GM21786 (cell line): ENCODE data around the gene OR2H2.

Experiments
- ATAC-seq: cut with Tn5 transposase; IDR thresholded peaks from one replicate; pipeline ENCODE4 v1.9.1; 2021; ENCODE audit not compliant: unreplicated experiment

The OR2H2 gene

GRCh38 chr6:29584821-29585220 is at the start of gene OR2H2:
TSS of gene OR2H2 (plus strand) at chr6:29585121. CDS start at chr6:29587945, 2,824 bp downstream.
- no peak for ATAC-seq

DNA sequence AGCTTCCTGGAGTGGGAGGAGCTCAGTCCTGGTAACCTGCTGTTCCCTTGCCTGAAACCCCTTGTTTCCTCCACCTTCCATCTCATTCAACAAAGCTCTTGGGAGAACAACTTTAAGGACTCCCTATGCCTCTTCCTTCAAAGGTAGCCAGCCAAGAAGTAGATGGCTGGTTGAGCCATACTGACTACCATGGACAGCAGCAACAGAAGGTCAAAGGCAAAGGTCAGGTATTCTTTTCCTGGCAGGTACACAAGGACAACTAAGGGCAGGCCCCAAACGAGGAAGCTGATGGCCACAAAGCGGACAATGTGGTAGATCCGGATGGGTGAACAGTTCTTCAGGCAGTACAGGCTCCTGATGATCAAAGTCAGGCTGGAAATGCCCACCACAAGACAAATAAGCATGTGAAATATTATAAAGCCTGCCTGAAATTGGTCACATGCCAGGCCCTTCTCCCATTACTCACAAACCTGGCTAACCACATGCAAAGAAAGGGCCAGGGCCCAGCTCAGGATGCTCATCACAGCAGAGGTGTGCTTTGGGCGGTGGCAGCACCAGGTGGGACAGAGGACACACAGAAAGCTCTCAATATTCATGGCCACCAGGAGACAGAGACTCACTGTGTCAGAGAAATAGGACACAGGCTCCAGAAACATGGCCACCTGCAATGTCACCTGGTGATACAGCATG is 47.1 kb upstream of the OR2H2 start:
- no peak for ATAC-seq

GRCh38 chr6:29547573-29547972 is 37.3 kb upstream of the OR2H2 start:
- ATAC-seq = no peak

DNA sequence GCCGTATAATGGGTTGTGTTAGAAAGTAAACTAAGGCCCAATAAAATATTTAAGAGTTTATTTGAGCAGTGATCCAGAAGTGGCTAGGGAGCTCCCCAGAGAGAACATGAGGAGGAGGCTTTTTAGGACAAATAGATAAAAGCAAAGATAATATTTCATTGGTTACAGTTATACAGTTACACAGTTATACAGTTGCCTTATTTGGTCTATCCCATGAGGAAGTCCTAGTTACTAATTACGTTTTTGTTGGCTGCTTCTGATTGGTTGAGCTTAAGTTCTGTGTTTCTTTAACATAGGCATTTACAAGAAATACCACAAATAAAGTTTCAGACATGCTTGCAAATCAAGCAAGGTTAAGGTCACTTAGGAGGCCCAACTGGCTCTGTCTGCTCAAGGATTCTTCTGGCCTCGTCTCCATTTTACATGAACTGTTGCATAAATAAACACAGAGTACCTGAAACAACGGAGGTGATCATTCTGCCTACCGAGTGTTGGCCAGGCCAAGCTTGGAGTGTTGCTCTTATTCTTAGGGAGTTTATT is 32.3 kb upstream of the OR2H2 start:
- ATAC-seq = peak; percentile 83

DNA sequence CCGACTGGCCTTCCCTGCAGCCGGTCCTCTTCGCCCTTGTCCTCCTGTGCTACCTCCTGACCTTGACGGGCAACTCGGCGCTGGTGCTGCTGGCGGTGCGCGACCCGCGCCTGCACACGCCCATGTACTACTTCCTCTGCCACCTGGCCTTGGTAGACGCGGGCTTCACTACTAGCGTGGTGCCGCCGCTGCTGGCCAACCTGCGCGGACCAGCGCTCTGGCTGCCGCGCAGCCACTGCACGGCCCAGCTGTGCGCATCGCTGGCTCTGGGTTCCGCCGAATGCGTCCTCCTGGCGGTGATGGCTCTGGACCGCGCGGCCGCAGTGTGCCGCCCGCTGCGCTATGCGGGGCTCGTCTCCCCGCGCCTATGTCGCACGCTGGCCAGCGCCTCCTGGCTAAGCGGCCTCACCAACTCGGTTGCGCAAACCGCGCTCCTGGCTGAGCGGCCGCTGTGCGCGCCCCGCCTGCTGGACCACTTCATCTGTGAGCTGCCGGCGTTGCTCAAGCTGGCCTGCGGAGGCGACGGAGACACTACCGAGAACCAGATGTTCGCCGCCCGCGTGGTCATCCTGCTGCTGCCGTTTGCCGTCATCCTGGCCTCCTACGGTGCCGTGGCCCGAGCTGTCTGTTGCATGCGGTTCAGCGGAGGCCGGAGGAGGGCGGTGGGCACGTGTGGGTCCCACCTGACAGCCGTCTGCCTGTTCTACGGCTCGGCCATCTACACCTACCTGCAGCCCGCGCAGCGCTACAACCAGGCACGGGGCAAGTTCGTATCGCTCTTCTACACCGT is 31.5 kb upstream of the OR2H2 start:
- peak; percentile 37 for ATAC-seq

DNA sequence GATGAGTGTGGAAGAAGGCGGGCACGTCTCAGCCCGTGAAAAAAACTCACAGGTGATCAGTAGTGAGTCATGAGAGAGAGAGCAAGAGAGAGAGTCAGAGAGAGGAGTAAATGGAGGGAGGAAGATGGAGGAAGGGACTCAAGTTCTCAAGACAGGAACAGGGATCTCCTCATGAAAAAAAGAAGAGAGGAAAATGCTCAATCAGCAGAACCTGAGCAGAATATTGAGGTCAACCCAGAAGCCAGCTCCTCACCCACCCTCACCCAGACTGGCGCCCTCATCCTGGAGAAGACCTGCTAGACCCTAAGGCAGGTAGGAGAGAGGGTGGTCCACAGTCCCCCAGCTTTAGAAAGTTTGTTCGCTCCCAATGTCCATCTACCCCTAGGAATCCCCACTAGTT is 30.2 kb upstream of the OR2H2 start:
- no peak for ATAC-seq

DNA sequence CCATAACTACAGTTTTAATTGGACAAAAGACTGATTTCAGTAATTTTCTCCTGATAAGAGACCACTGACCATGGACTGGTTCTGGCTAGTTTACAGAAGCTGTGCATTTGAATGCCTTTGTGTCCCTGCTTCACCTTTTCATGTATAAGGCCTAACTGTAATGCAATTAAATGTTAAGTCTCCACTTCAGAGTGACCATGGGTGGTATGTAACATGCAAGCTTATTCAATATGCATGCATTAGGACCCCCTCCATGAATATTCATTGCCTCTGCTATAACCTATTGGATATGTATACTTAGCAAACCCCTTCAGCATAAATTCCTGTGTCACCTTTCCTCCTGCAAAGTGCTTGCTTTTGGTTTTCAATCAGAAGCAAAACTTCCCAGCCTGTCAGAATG is 27.6 kb upstream of the OR2H2 start:
- no peak for ATAC-seq

DNA sequence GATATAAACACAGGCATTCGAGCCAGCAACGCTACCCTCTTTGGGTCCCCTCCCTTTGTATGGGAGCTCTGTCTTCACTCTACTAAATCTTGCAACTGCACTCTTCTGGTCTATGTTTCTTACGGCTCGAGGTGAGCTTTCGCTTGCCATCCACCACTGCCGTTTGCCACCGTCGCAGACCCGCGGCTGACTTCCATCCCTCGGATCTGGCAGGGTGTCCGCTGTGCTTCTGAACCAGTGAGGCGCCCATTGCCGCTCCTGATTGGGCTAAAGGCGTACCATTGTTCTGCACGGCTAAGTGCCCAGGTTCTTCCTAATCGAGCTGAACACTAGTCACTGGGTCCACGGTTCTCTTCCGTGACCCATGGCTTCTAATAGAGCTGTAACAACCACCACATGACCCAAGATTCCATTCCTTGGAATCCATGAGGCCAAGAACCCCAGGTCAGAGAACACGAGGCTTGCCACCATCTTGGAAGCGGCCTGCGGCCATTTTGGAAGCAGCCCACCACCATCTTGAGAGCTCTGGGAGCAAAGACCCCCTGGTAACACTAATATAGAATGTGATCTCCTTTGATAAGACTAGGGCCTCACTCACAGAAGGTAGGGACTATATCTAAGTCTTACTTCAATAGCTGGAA is 26.4 kb upstream of the OR2H2 start:
- ATAC-seq = no peak

- ATAC-seq = no peak
These were observed 25.2 kb upstream of the OR2H2 start, which contains the start of gene UBD for GRCh38 chr6:29559524-29560287. TSS of gene UBD (minus strand) at chr6:29559732. CDS start at chr6:29559701, 31 bp downstream.

GRCh38 chr6:29561091-29561490 is 23.8 kb upstream of the OR2H2 start:
- ATAC-seq = no peak

- no peak for ATAC-seq
These were observed 23.2 kb upstream of the OR2H2 start for GRCh38 chr6:29561606-29562181.

- no peak for ATAC-seq
These were observed 21.4 kb upstream of the OR2H2 start for GRCh38 chr6:29563435-29563965.

- ATAC-seq = no peak
These were observed 20.0 kb upstream of the OR2H2 start for GRCh38 chr6:29564875-29565274.

DNA sequence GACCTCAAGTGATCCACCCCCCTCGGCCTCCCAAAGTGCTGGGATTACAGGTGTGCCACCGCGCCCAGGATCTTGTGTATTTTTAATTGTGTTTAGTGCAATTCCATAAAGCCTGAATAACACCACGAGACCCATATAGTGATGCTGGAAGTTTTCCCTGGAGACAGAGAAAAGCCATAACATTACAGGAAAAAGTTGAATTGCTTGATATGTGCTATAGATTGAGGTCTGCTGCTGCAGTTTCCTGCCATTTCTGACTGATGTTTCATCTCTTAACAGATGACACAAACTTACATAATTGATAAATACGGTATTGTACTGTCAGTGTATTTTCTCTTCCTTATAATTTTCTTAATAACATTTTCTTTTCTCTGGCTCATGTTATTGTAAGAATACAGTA is 18.1 kb upstream of the OR2H2 start:
- ATAC-seq = no peak

- no peak for ATAC-seq
These were observed 17.4 kb upstream of the OR2H2 start for GRCh38 chr6:29567541-29567940.

DNA sequence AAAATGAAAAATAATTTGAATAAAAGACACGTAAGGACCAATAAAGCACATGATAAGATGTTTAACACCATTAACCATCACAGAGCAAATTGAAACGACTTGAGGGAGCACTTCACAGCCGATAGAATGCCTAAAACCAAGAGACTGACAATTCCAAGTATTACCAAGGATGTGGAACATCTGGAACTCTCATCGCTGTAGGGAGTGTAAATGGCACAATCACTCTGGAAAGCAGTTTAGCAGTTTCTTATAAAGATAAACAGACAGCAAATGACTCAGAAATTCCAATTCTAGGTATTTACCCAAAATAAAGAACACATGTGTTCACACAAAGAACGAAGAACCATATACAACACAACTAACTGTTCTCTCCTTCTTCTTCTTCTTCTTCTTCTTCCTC is 16.9 kb upstream of the OR2H2 start:
- no peak for ATAC-seq

GRCh38 chr6:29576056-29576455 is 8.9 kb upstream of the OR2H2 start:
- no peak for ATAC-seq

DNA sequence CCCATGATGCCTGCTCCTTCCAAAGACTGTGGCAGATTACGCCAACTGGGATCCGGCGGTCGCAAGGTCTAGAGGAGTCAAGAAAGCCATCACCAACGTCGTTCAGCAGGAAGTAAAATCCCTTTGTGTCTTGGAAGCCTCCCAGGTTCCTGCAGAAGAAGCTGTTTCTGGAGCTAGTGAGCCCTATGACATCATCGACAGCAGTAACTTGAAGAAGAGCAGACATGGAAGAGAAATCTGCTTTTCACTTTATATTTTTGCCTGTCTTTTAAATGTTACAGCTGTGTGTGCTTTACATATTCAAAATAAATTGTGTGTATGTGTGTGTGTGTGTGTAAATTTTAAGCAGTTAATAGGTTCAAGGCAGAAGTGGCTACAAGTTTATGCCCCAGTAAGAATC is 7.4 kb upstream of the OR2H2 start:
- ATAC-seq = no peak

- ATAC-seq = no peak
These were observed 4.6 kb downstream of the OR2H2 start for GRCh38 chr6:29589423-29590048.
